ENCODE results near the gene ADAMTS7. TPM values are rescaled to one million over a fixed set of nuclear protein-coding genes. Genes with fewer than 3 reads are reported as not detected.
"Not testable (repeated sequence)": the region's sequence is repeated elsewhere in the genome, so short reads cannot be mapped to it uniquely, and the experiment has no call there.

Gene ADAMTS7
- total RNA-seq, 1 experiment from 2014 or later, result 2.4 TPM

GRCh38 chr15:78800806-78801205 is 10.5 kb downstream of the ADAMTS7 start:
- no peak overlapping the region for H3K4me3 ChIP-seq
- H3K4me1 ChIP-seq, result no peaks in the 10 kb centered on the region
- no peaks in the 10 kb centered on the region for H3K9me3 ChIP-seq (replicated peaks)
- no peak overlapping the region for H3K27ac ChIP-seq
- no peaks in the 10 kb centered on the region for H3K27me3 ChIP-seq
- DNase-seq, result no peak
- H3K36me3 ChIP-seq, result no peaks in the 10 kb centered on the region

GRCh38 chr15:78800189-78800588 is 11.1 kb downstream of the ADAMTS7 start:
- DNase-seq, result no peak
- no peaks in the 10 kb centered on the region for H3K9me3 ChIP-seq (replicated peaks)
- no peaks in the 10 kb centered on the region for H3K4me1 ChIP-seq
- H3K4me3 ChIP-seq, result no peak overlapping the region
- H3K36me3 ChIP-seq, result no peaks in the 10 kb centered on the region
- no peaks in the 10 kb centered on the region for H3K27me3 ChIP-seq
- H3K27ac ChIP-seq, result no peak overlapping the region

- not testable (repeated sequence) for H3K27ac ChIP-seq; H3K4me1 ChIP-seq; DNase-seq; H3K27me3 ChIP-seq; H3K4me3 ChIP-seq; H3K36me3 ChIP-seq; H3K9me3 ChIP-seq (replicated peaks)
Measured at GRCh38 chr15:78799102-78799501, 12.2 kb downstream of the ADAMTS7 start.

DNA sequence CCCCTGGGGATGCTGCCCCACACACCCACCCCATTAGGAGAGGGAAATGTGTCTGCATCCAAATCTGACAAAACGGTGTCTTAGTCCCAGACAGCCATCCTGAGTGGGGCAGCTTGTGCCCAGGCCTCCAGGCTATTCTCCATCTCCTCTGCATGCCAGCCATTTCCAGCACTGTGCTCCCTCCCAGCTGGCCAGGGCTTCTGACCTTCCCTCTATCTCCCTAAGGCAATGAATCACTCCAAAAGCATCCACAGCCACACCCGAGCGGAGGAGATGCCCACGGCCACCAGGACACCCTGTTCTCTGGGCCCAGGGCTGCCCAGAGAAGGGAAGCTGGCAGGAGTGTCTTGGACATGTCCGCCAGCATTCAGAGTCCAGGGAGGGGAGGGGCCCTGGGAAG is 12.9 kb downstream of the ADAMTS7 start:
- not testable (repeated sequence) for H3K27ac ChIP-seq; H3K9me3 ChIP-seq (replicated peaks); H3K4me1 ChIP-seq; H3K4me3 ChIP-seq; H3K27me3 ChIP-seq; H3K36me3 ChIP-seq; DNase-seq

- no peaks in the 10 kb centered on the region for H3K27me3 ChIP-seq
- no peak overlapping the region for H3K27ac ChIP-seq
- no peak for DNase-seq
- no peaks in the 10 kb centered on the region for H3K4me1 ChIP-seq
- no peaks in the 10 kb centered on the region for H3K36me3 ChIP-seq
- H3K4me3 ChIP-seq, result no peak overlapping the region
- H3K9me3 ChIP-seq (replicated peaks), result no peaks in the 10 kb centered on the region
Measured at GRCh38 chr15:78797951-78798350, 13.3 kb downstream of the ADAMTS7 start.

DNA sequence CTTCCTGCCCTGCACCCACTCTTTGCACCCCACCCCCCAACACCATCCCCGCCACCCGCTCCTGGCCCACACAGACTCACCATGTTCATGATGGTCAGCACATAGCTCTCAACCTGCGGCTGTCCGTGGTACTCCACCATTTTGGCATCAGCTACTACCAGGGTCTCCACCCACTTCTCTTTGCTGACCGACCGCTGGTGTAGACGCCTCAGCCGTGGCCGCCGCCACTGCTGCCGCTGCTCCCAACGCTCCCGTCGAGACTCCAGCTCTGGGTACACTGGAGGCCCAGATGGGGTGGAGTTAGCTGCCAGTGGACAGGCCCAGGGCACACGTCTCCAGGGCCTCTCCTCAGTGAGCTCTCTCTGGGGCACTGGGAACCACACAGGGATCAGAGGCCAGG is 14.8 kb downstream of the ADAMTS7 start:
- Histone ChIP-seq H3K27me3 (no peaks in the 10 kb centered on the region), H3K36me3 (no peaks in the 10 kb centered on the region), H3K9me3 (replicated peaks) (no peaks in the 10 kb centered on the region), H3K4me3 (no peak overlapping the region), H3K4me1 (no peaks in the 10 kb centered on the region), H3K27ac (no peak overlapping the region)
- no peak for DNase-seq

- Histone ChIP-seq H3K9me3 (replicated peaks) (no peaks in the 10 kb centered on the region), H3K4me1 (no peaks in the 10 kb centered on the region), H3K27me3 (no peaks in the 10 kb centered on the region), H3K4me3 (no peak overlapping the region), H3K36me3 (no peaks in the 10 kb centered on the region), H3K27ac (no peak overlapping the region)
- DNase-seq, result no peak
Measured at GRCh38 chr15:78795043-78795442, 16.2 kb downstream of the ADAMTS7 start.

DNA sequence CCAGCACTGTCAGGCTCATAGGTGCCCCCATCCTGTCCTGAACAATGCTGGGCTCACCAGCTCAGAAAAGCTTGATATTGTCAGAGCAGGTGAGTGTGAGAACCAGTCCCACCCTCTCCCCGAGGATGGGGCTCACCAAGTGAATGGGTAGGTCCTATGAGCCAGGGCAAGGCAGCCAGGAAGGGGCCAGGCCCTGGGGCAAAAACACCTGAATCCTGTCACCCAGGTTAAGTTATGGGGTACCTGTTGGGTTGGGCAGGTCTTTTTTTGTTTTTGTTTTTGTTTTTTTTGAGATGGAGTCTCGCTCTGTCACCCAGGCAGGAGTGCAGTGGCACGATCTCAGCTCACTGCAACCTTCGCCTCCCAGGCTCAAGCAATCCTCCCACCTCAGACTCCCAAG is 16.8 kb downstream of the ADAMTS7 start:
- not testable (repeated sequence) for H3K4me3 ChIP-seq; DNase-seq; H3K27ac ChIP-seq; H3K36me3 ChIP-seq; H3K4me1 ChIP-seq; H3K27me3 ChIP-seq; H3K9me3 ChIP-seq (replicated peaks)

DNA sequence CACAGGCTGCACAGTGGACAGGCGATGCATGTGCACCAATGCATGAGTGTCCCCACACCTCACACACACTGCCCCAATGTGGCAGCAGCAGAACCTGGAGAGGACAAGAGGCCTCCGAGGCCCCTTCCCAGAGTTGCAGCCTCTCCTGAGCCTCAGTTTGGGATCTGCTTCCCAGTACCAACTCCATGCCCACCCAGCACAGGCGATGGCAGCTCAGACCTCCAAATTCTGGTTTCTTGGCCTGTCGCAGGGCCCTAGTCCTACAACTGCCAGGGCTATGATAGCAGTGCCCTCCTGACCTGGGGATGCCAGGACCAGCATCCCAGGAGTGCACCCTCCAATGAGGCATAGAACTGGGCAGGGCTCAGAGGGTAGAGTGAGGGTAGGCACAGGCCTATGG is 19.9 kb downstream of the ADAMTS7 start:
- Histone ChIP-seq H3K4me3 (no peak overlapping the region), H3K9me3 (replicated peaks) (no peaks in the 10 kb centered on the region), H3K4me1 (no peaks in the 10 kb centered on the region), H3K27ac (no peak overlapping the region), H3K36me3 (no peaks in the 10 kb centered on the region), H3K27me3 (no peaks in the 10 kb centered on the region)
- no peak for DNase-seq

DNA sequence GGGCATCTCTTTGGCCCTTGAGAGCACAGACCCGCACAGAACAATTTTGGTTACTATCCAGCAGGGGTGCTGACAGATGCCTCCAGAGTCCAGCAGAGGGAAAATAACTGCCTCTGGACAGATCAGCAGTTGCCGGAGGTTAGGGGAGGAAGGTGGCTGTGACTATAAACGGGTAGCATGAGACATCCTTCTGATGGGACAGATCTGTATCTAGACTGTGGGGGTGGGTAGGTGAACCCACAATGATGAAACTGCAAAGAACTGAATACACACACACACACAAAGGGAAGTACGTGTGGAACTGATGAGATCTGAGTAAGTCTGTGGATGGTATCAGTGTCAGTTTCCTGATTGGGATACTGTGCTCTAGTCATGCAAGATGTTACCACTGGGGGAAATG is 21.2 kb downstream of the ADAMTS7 start:
- Histone ChIP-seq H3K4me3 (no peak overlapping the region), H3K36me3 (no peaks in the 10 kb centered on the region), H3K4me1 (no peaks in the 10 kb centered on the region), H3K27ac (no peak overlapping the region), H3K9me3 (replicated peaks) (no peaks in the 10 kb centered on the region), H3K27me3 (no peaks in the 10 kb centered on the region)
- no peak for DNase-seq

DNA sequence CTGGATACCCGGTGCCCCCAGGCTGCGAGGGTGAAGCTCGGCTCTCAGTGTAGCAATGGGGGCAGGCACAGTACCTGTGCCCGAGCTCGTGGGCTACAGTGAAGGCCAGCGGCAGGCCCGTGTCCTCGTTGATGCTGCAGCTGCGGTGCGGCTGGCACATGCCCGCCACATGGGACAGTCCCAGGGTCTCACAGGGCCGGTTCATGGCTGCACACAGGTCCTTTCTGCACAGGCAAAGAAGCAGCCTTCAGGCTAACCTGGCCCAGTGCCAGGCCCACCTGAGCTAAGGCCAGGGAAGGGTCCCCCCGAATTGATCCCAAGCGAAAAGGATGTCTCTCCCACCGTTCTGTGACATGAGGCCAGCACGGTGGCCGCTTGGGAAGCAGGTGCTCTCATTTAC is 21.6 kb downstream of the ADAMTS7 start:
- Histone ChIP-seq H3K27ac (no peak overlapping the region), H3K36me3 (no peaks in the 10 kb centered on the region), H3K4me3 (no peak overlapping the region), H3K27me3 (no peaks in the 10 kb centered on the region), H3K4me1 (no peaks in the 10 kb centered on the region), H3K9me3 (replicated peaks) (no peaks in the 10 kb centered on the region)
- no peak for DNase-seq

DNA sequence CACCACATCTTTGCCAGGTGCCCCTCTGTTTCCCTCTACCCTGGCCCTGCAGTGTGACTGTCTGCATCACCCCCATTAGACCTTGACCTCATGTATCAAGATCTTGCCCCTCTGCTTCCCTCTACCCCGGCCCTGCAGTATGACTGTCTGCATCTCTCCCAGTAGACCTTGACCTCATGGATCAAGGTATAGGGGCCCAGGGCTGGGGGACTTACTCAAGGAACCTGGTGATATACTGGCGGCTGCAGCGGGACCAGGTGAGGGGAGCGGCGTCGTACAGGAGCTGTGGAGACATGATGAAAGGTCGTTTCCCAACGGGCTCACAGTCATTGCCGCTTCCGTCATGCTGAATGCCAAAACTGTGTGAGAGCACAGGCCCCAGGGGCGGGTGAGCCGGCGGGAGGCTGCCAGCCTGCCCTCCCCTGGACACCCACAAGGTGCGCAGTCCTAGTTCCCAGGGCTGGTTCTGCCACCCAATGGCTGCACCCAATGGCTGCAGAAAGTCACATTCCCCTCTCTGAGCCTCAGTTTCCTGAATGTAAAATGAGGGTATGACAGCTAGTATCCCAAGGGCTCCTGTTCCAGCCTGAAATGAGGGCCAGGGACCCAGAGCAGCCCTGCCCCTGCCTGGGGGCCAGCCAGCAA is 23.1 kb downstream of the ADAMTS7 start:
- no peaks in the 10 kb centered on the region for H3K27me3 ChIP-seq
- H3K4me1 ChIP-seq, result no peaks in the 10 kb centered on the region
- H3K9me3 ChIP-seq (replicated peaks), result no peaks in the 10 kb centered on the region
- no peak for DNase-seq
- H3K36me3 ChIP-seq, result no peaks in the 10 kb centered on the region
- H3K27ac ChIP-seq, result no peak overlapping the region
- no peak overlapping the region for H3K4me3 ChIP-seq

DNA sequence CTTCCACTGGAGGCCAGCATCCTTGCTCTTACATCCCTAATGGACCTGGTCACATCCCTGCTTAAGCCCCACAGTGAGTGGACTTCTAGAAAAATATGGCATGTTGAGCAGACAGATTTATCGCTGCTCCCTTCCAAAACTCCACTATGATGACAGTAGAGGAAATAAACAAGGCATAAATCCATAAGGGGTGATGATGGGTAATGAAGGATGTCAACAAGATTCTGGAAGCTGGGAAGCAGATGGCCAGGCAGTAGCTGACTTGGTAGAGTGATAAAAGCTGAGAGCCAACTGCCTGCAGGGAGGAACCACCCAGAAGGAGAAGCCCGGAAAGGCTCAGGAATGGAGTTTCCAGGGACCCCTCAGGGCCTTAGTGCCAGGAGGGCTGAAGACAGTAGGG is 28.9 kb downstream of the ADAMTS7 start:
- H3K27me3 ChIP-seq; H3K4me3 ChIP-seq; H3K4me1 ChIP-seq; H3K27ac ChIP-seq; DNase-seq; H3K36me3 ChIP-seq; H3K9me3 ChIP-seq (replicated peaks): not testable (repeated sequence)

DNA sequence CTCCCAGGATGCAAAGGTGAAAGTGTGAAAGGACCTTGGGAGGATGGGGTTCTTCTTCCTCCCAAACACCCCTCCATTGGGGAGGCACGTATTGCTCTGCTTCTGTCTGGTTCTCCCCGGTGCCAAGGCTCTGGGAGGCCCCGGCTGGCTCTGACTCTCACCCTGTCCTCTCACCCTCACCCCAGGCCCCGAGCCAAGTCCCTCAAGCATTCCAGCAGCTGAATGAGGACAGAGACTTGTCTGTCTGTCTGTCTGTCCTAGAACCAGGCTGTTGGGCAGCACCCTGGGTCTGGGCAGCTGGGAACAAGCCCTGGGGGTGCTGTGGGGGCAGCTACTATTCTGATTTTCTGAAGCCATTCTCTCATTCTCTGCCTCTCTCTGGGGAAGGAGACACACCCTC is 29.9 kb downstream of the ADAMTS7 start:
- not testable (repeated sequence) for H3K4me1 ChIP-seq; H3K9me3 ChIP-seq (replicated peaks); H3K4me3 ChIP-seq; H3K36me3 ChIP-seq; H3K27ac ChIP-seq; H3K27me3 ChIP-seq; DNase-seq

DNA sequence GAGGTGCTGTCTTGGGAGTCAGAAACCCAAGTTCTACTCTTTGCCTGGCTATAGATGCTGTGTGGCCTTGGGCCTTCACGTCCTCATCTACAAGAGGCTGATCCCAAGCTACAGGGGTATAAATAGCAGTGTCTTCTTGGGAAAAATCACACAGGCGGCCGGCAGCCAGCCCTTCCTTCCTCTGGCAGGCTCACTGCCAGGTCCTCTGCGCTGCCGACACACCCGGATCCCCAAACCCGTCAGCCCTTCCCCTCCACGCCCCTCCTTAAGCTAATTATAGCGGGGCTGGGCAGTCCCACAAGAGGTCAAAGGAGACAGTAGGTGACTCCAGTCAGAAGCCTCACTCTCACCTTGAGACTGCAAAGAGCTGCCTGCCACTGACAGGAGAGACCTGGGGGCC is 31.3 kb downstream of the ADAMTS7 start:
- H3K27me3 ChIP-seq; H3K9me3 ChIP-seq (replicated peaks); H3K4me3 ChIP-seq; H3K27ac ChIP-seq; H3K36me3 ChIP-seq; H3K4me1 ChIP-seq; DNase-seq: not testable (repeated sequence)

DNA sequence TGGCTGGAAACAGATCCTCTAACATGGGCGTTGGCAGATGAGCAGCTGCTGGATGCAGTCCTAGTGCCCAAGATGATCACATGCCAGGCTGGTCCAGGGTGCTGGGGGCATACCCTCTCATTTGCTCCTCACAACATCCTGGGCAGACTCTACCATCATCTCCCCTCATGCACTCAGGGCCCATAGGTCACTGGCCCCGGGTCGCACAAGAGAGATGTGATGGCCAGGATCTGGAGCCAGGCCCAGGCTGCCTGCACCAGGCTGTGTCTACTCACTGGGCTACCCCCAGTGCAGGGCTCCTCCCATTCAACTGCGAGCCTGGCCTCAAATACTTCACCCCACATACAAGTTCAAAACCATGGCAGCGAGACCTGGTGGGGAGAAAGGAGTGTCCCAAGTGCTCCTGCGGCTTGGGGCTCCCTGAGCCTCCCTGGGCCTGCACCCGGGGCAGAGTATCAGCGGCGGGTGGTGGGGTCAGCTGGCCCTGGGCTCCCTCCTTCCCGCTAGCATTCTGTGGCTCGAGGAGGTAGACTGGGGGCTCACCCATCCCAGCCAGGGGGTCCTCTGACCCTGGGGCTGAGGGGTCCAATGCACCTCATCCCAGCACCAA is 32.0 kb downstream of the ADAMTS7 start:
- not testable (repeated sequence) for DNase-seq; H3K9me3 ChIP-seq (replicated peaks); H3K36me3 ChIP-seq; H3K27me3 ChIP-seq; H3K4me1 ChIP-seq; H3K27ac ChIP-seq; H3K4me3 ChIP-seq
